Activated T-cell treated with anti-CD3 and anti-CD28 coated beads, Interleukin-2, amount 50 U/mL, for 24 hours (primary cell): ENCODE measurements around the gene PRPS1.
A peak's percentile ranks its signal among the peaks of the same experiment; 100 is the strongest.
"Not testable (repeated sequence)": the region's sequence is repeated elsewhere in the genome, so short reads cannot be mapped to it uniquely, and the experiment has no call there.

Experiments
- DNase-seq: peaks from one replicate; pipeline ENCODE4 v3.0.0-alpha.2; 2020
- H3K27ac Mint-ChIP-seq: 2 replicates; pipeline ENCODE4 v1.8.0; 2020; ENCODE audit warnings: mild to moderate bottlenecking, mixed read lengths
- H3K27me3 Mint-ChIP-seq: 2 replicates; pipeline ENCODE4 v1.8.0; 2020; ENCODE audit warnings: mixed read lengths
- H3K36me3 Mint-ChIP-seq: 2 replicates; pipeline ENCODE4 v1.8.0; 2020; ENCODE audit warnings: low read depth, mixed read lengths
- H3K4me1 Mint-ChIP-seq: 2 replicates; pipeline ENCODE4 v1.8.0; 2020; ENCODE audit warnings: low read depth, mixed read lengths
- H3K4me3 Mint-ChIP-seq: 2 replicates; pipeline ENCODE4 v1.8.0; 2020; ENCODE audit warnings: mild to moderate bottlenecking, moderate library complexity, mixed read lengths
- H3K9me3 Mint-ChIP-seq: 2 replicates; pipeline ENCODE4 v1.8.0; 2020; ENCODE audit warnings: mixed read lengths

PRPS1 gene

DNA sequence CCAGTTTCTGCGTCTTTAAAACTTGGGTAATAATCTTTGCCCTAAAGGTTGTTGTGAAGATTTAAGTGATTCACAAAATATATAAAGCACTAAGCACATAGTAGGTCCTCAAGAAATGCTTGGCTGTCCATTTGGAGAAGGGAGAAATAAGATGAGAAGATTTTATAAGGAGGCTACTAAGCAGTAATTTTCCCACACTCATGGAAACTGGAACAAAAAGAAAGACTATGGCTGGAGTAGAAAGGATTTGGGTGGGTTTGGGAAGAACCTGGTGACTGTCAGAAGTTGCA is 47.0 kb downstream of the PRPS1 start:
- H3K27me3 Mint-ChIP-seq: peaks cover 15% of the 10 kb centered on the region
- no peak for DNase-seq
- H3K4me1 Mint-ChIP-seq: peaks cover 67% of the 10 kb centered on the region
- H3K36me3 Mint-ChIP-seq: peaks cover 5% of the 10 kb centered on the region
- peak overlapping the region; percentile 96 for H3K27ac Mint-ChIP-seq
- H3K9me3 Mint-ChIP-seq: no peaks in the 10 kb centered on the region
- peak overlapping the region; percentile 85 for H3K4me3 Mint-ChIP-seq

GRCh38 chrX:107675823-107676555 is 47.7 kb downstream of the PRPS1 start:
- H3K27me3 Mint-ChIP-seq: peaks cover 20% of the 10 kb centered on the region
- H3K36me3 Mint-ChIP-seq: peaks cover 5% of the 10 kb centered on the region
- H3K27ac Mint-ChIP-seq: peak overlapping the region; percentile 96
- no peaks in the 10 kb centered on the region for H3K9me3 Mint-ChIP-seq
- H3K4me3 Mint-ChIP-seq: peak overlapping the region; percentile 85
- H3K4me1 Mint-ChIP-seq: peaks cover 69% of the 10 kb centered on the region
- DNase-seq: no peak

DNA sequence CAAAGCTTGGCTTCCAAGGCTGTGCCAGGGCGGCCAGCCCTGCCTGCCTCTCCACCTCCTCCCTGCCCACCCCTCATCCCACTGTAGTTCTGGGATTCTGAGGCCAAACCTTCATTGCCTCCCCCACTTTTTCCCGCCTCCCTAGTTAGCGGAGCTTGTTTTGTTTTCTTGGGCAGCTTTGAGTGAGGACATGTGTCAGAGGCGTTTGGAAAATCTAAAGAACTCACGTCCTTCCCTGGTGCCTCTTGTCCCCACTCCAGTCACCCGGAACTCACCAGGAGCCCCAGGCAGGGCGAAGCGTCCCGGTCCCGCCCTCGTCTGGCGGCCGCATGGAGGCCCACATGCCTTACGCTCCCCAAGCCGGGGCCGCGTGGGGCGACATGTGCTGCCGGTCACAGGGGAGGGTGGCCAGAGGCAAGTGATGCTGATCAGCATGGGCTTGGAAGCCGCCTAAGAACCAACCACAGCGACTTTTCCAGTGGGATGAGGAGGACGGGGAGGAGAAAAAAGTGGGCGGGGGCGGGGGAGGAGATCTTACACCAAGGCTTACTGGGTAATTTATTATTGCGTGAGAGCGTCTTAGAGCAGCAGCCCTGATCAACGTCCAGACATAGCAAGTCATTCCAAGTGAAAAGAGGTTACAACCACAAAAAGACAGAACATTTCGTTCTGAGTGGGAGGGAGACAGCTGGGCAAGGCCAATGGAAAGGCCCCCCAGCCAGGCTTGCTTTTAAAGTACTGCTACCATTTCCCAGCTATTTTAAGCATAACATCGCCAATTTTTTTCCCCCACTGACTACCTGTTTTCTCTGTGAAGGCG is 48.5 kb downstream of the PRPS1 start:
- peaks cover 68% of the 10 kb centered on the region for H3K4me1 Mint-ChIP-seq
- peaks cover 5% of the 10 kb centered on the region for H3K36me3 Mint-ChIP-seq
- H3K9me3 Mint-ChIP-seq: no peaks in the 10 kb centered on the region
- DNase-seq: peak; percentile 79
- peaks cover 23% of the 10 kb centered on the region for H3K27me3 Mint-ChIP-seq
- peak overlapping the region; percentile 96 for H3K27ac Mint-ChIP-seq
- peak overlapping the region; percentile 85 for H3K4me3 Mint-ChIP-seq

GRCh38 chrX:107677501-107677901 is 49.2 kb downstream of the PRPS1 start:
- no peaks in the 10 kb centered on the region for H3K9me3 Mint-ChIP-seq
- H3K27me3 Mint-ChIP-seq: peaks cover 23% of the 10 kb centered on the region
- peaks cover 5% of the 10 kb centered on the region for H3K36me3 Mint-ChIP-seq
- DNase-seq: no peak
- peak overlapping the region; percentile 85 for H3K4me3 Mint-ChIP-seq
- peaks cover 65% of the 10 kb centered on the region for H3K4me1 Mint-ChIP-seq
- H3K27ac Mint-ChIP-seq: peak overlapping the region; percentile 96

GRCh38 chrX:107677909-107678308 is 49.6 kb downstream of the PRPS1 start:
- Mint-ChIP-seq H3K27me3 (peaks cover 23% of the 10 kb centered on the region), H3K4me1 (peaks cover 62% of the 10 kb centered on the region), H3K9me3 (no peaks in the 10 kb centered on the region), H3K4me3 (peak overlapping the region; percentile 85), H3K36me3 (peaks cover 5% of the 10 kb centered on the region), H3K27ac (peak overlapping the region; percentile 96)
- no peak for DNase-seq

DNA sequence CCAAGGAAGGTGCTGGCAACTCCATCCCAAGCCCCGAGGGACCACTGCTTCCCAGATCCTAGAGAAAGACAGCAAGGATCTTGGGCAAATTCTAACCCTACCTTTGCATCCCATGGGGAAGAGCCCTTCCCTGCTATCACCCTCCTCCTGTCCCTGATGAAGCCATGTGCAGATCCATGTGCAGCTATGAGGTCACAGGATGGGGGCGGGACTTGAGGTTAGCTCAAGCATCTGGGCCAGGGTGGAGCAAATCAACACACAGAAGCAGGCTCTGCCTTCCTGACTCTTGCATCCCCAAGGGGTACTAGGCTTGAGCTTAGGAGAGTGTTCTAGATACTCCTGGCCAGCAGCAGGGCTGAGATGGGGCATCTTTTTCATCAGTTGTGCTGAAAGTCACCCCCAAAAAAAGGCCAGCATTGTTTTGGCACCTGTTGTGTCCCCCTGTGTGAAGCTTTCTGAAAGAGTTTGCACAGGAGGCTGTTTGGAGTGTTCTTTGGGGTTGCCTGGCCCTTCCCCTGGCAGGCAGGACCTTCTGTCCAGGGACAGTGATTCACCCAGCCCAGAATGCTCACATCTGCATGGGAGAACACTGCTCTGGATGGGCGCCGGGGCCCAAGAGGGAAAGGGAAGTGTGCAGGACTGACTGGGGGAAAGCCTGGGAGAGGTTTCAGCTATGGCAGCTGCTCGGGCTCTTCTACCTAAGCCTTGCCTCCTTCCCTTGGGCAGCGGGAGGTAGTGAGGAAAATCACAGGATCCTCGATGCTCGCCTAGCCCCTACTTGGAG is 50.8 kb downstream of the PRPS1 start:
- Mint-ChIP-seq H3K27ac (no peak overlapping the region), H3K27me3 (peaks cover 23% of the 10 kb centered on the region), H3K36me3 (peaks cover 5% of the 10 kb centered on the region), H3K4me3 (peak overlapping the region; percentile 4), H3K4me1 (peaks cover 58% of the 10 kb centered on the region), H3K9me3 (no peaks in the 10 kb centered on the region)
- DNase-seq: peak; percentile 69

- Mint-ChIP-seq H3K27ac (no peak overlapping the region), H3K4me1 (peaks cover 59% of the 10 kb centered on the region), H3K9me3 (no peaks in the 10 kb centered on the region), H3K27me3 (peaks cover 10% of the 10 kb centered on the region), H3K36me3 (no peaks in the 10 kb centered on the region), H3K4me3 (no peak overlapping the region)
- no peak for DNase-seq
Observed at GRCh38 chrX:107682256-107682655, 53.9 kb downstream of the PRPS1 start.

DNA sequence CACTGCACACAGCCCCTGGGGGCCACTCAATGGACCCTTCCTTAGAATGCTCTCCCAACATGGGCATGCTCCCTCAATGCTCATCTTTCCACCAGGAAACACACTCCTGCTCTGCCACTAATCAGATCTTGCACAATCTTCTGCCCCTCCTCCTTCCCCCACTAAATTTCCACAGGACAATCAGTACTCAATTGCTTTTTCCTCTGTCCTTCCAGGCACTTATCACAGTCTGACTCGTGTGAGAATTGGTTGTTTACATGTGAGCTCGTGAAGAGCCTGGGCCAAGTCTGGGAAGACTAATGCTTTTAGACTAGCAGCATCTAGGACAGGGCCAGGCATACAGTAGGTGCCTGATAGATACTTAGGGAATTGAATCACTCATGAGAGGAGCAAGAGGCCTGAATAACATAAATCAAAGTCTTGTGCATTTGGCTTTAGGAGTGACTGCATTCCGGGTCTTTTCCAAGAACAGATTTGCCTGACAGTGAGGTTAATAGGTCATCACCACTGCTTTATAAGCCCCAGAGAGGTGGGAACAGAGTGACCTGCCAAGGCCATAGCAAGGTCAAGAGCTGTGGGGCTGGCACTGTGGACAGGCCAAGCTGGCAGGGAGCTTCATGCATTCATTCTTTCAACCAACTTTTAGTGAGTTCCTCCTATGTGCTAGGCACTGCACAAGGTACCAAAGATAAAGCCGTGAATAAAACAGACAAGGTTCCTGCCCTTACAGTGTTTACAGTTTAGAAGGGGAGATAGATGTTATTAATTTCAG is 55.0 kb downstream of the PRPS1 start:
- Mint-ChIP-seq H3K36me3 (no peaks in the 10 kb centered on the region), H3K4me3 (no peak overlapping the region), H3K4me1 (peaks cover 53% of the 10 kb centered on the region), H3K27me3 (peaks cover 10% of the 10 kb centered on the region), H3K27ac (no peak overlapping the region), H3K9me3 (no peaks in the 10 kb centered on the region)
- no peak for DNase-seq

- Mint-ChIP-seq H3K9me3 (no peaks in the 10 kb centered on the region), H3K27ac (no peak overlapping the region), H3K36me3 (no peaks in the 10 kb centered on the region), H3K27me3 (peaks cover 10% of the 10 kb centered on the region), H3K4me1 (peaks cover 46% of the 10 kb centered on the region), H3K4me3 (no peak overlapping the region)
- no peak for DNase-seq
Observed at GRCh38 chrX:107683931-107684330, 55.6 kb downstream of the PRPS1 start.

DNA sequence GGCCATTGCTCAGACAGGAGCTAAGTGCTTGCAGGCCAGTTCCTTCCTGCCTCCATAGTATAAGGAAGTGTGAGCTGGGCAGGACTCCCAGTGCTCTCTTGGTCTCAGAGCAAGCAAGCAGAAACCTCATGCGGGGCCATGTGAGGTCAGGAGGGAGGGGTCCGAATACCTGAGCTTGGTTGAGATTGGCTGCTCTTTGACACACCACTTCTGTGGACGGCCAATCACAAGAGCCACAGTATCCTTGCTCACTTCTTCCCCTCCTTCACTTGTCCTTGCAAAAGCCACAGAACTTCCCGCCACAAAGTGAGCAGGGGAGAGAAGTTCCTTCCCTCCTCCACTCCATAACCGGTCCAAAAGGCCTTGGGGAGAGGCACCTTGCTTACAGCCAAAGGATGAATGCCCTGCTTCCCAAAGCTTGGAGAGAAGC is 56.7 kb downstream of the PRPS1 start:
- Mint-ChIP-seq H3K4me1 (peaks cover 38% of the 10 kb centered on the region), H3K4me3 (no peak overlapping the region), H3K36me3 (no peaks in the 10 kb centered on the region), H3K27me3 (peaks cover 13% of the 10 kb centered on the region), H3K27ac (no peak overlapping the region), H3K9me3 (no peaks in the 10 kb centered on the region)
- no peak for DNase-seq

GRCh38 chrX:107685586-107685985 is 57.3 kb downstream of the PRPS1 start:
- H3K36me3 Mint-ChIP-seq, DNase-seq, H3K27ac Mint-ChIP-seq, H3K9me3 Mint-ChIP-seq, H3K4me3 Mint-ChIP-seq, H3K27me3 Mint-ChIP-seq: not testable (repeated sequence)
- peaks cover 35% of the 10 kb centered on the region for H3K4me1 Mint-ChIP-seq

DNA sequence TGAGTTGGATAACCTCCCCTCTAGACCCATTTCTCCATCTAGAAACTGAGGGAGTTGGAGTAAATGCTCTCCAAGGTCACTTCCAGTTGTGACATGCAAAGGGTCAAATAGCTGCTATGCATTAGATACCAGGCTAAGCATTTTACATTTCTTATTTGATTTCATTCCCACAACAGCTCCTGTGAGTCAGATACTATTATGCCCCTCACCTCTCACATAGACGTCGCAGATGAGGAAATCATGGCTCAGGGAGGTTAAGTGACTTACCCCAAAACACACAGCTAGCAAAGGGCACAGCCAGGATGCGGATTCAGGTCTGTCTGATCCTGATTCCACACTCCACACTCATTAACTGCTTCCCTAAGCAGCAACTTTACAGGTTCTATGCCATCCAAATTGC is 57.7 kb downstream of the PRPS1 start:
- H3K27me3 Mint-ChIP-seq: peaks cover 5% of the 10 kb centered on the region
- H3K27ac Mint-ChIP-seq: no peak overlapping the region
- H3K9me3 Mint-ChIP-seq: no peaks in the 10 kb centered on the region
- H3K4me3 Mint-ChIP-seq: no peak overlapping the region
- H3K4me1 Mint-ChIP-seq: peaks cover 33% of the 10 kb centered on the region
- no peak for DNase-seq
- H3K36me3 Mint-ChIP-seq: no peaks in the 10 kb centered on the region

GRCh38 chrX:107686792-107687191 is 58.5 kb downstream of the PRPS1 start:
- Mint-ChIP-seq H3K4me3 (no peak overlapping the region), H3K4me1 (peaks cover 33% of the 10 kb centered on the region), H3K36me3 (no peaks in the 10 kb centered on the region), H3K27me3 (peaks cover 3% of the 10 kb centered on the region), H3K27ac (no peak overlapping the region), H3K9me3 (no peaks in the 10 kb centered on the region)
- DNase-seq: no peak

GRCh38 chrX:107687445-107687844 is 59.1 kb downstream of the PRPS1 start:
- H3K27me3 Mint-ChIP-seq: peaks cover 3% of the 10 kb centered on the region
- peaks cover 33% of the 10 kb centered on the region for H3K4me1 Mint-ChIP-seq
- H3K36me3 Mint-ChIP-seq: no peaks in the 10 kb centered on the region
- no peak for DNase-seq
- no peak overlapping the region for H3K4me3 Mint-ChIP-seq
- H3K9me3 Mint-ChIP-seq: no peaks in the 10 kb centered on the region
- H3K27ac Mint-ChIP-seq: no peak overlapping the region
